ENCODE results near the gene TEX38.

TEX38 gene

GRCh38 chr1:46630719-46631118 is 40.9 kb upstream of the TEX38 start:
- Histone ChIP-seq H3K79me2 (ENCODE audit: low read length) (no peaks in the 10 kb centered on the region), H2AFZ (ENCODE audit: low read depth, low read length) (no peak overlapping the region), H3K27ac (ENCODE audit: low read length) (no peak overlapping the region), H3K27me3 (ENCODE audit: low read depth, low read length) (no peaks in the 10 kb centered on the region), H3K9ac (ENCODE audit: low read length) (no peak overlapping the region), H3K4me2 (ENCODE audit: low read length) (no peak overlapping the region), H3K36me3 (replicated peaks; ENCODE audit: low read depth, low read length) (no peaks in the 10 kb centered on the region), H3K9me3 (ENCODE audit: insufficient read depth, low read length) (no peaks in the 10 kb centered on the region), H3K4me3 (ENCODE audit: low read length) (no peak overlapping the region), H4K20me1 (ENCODE audit: insufficient read depth, low read length) (no peaks in the 10 kb centered on the region), H3K4me1 (ENCODE audit: low read length) (no peaks in the 10 kb centered on the region)
- TF ChIP-seq, protein P1, sequence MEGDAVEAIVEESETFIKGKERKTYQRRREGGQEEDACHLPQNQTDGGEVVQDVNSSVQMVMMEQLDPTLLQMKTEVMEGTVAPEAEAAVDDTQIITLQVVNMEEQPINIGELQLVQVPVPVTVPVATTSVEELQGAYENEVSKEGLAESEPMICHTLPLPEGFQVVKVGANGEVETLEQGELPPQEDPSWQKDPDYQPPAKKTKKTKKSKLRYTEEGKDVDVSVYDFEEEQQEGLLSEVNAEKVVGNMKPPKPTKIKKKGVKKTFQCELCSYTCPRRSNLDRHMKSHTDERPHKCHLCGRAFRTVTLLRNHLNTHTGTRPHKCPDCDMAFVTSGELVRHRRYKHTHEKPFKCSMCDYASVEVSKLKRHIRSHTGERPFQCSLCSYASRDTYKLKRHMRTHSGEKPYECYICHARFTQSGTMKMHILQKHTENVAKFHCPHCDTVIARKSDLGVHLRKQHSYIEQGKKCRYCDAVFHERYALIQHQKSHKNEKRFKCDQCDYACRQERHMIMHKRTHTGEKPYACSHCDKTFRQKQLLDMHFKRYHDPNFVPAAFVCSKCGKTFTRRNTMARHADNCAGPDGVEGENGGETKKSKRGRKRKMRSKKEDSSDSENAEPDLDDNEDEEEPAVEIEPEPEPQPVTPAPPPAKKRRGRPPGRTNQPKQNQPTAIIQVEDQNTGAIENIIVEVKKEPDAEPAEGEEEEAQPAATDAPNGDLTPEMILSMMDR (IDR thresholded peaks at IDR 0.05; ENCODE audit: low read depth, low read length), result no peak

DNA sequence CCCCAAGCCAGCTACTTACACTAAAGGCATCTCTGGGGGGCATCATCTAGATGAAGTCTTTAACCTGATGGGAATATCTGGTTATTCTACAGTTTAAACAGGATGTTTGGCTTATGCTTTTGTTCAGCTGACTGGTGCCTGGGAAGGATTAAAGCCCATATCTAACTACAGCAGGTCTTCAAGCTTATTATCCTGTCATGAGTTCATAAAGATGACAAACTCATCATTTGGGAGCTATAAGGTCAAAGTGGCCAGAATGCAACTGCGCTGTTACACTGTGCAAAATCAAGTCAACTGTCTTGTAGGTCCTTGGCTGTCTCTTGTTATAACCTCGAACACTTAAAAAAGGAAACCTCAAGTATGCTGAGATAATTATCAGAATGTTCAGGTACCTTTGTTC is 36.4 kb upstream of the TEX38 start:
- no peaks in the 10 kb centered on the region for H3K79me2 ChIP-seq (ENCODE audit: low read length)
- TF ChIP-seq EZH2phosphoT487 (IDR thresholded peaks at IDR 0.05; ENCODE audit: low read depth), result no peak
- TF ChIP-seq, protein P1 (IDR thresholded peaks at IDR 0.05; ENCODE audit: low read depth, low read length), result no peak
- H2AFZ ChIP-seq (ENCODE audit: low read depth, low read length), result no peak overlapping the region
- no peak overlapping the region for H3K9ac ChIP-seq (ENCODE audit: low read length)
- H3K4me1 ChIP-seq (ENCODE audit: low read length), result no peaks in the 10 kb centered on the region
- H3K27me3 ChIP-seq (ENCODE audit: low read depth, low read length), result no peaks in the 10 kb centered on the region
- H3K27ac ChIP-seq (ENCODE audit: low read length), result no peak overlapping the region
- H3K4me3 ChIP-seq (ENCODE audit: low read length), result no peak overlapping the region
- no peak overlapping the region for H3K4me2 ChIP-seq (ENCODE audit: low read length)
- H4K20me1 ChIP-seq (ENCODE audit: insufficient read depth, low read length), result no peaks in the 10 kb centered on the region
- no peaks in the 10 kb centered on the region for H3K9me3 ChIP-seq (ENCODE audit: insufficient read depth, low read length)
- H3K36me3 ChIP-seq (replicated peaks; ENCODE audit: low read depth, low read length), result no peaks in the 10 kb centered on the region

GRCh38 chr1:46637444-46638083 is 34.1 kb upstream of the TEX38 start:
- Histone ChIP-seq H3K4me3 (ENCODE audit: low read length) (no peak overlapping the region), H3K79me2 (ENCODE audit: low read length) (no peaks in the 10 kb centered on the region), H4K20me1 (ENCODE audit: insufficient read depth, low read length) (no peaks in the 10 kb centered on the region), H3K27ac (ENCODE audit: low read length) (no peak overlapping the region), H3K9ac (ENCODE audit: low read length) (no peak overlapping the region), H3K27me3 (ENCODE audit: low read depth, low read length) (no peaks in the 10 kb centered on the region), H3K9me3 (ENCODE audit: insufficient read depth, low read length) (no peaks in the 10 kb centered on the region), H3K4me1 (ENCODE audit: low read length) (no peaks in the 10 kb centered on the region), H3K4me2 (ENCODE audit: low read length) (no peak overlapping the region), H2AFZ (ENCODE audit: low read depth, low read length) (no peak overlapping the region), H3K36me3 (replicated peaks; ENCODE audit: low read depth, low read length) (no peaks in the 10 kb centered on the region)
- TF ChIP-seq, protein P1 (IDR thresholded peaks at IDR 0.05; ENCODE audit: low read depth, low read length), result no peak
- no peak for TF ChIP-seq EZH2phosphoT487 (IDR thresholded peaks at IDR 0.05; ENCODE audit: low read depth)

GRCh38 chr1:46638921-46639320 is 32.7 kb upstream of the TEX38 start:
- no peak for TF ChIP-seq EZH2phosphoT487 (IDR thresholded peaks at IDR 0.05; ENCODE audit: low read depth)
- TF ChIP-seq, protein P1 (IDR thresholded peaks at IDR 0.05; ENCODE audit: low read depth, low read length), result no peak
- no peak overlapping the region for H3K4me2 ChIP-seq (ENCODE audit: low read length)
- no peaks in the 10 kb centered on the region for H3K36me3 ChIP-seq (replicated peaks; ENCODE audit: low read depth, low read length)
- H3K27me3 ChIP-seq (ENCODE audit: low read depth, low read length), result no peaks in the 10 kb centered on the region
- no peak overlapping the region for H3K27ac ChIP-seq (ENCODE audit: low read length)
- H2AFZ ChIP-seq (ENCODE audit: low read depth, low read length), result no peak overlapping the region
- H3K9me3 ChIP-seq (ENCODE audit: insufficient read depth, low read length), result no peaks in the 10 kb centered on the region
- H3K4me3 ChIP-seq (ENCODE audit: low read length), result no peak overlapping the region
- no peaks in the 10 kb centered on the region for H4K20me1 ChIP-seq (ENCODE audit: insufficient read depth, low read length)
- no peak overlapping the region for H3K9ac ChIP-seq (ENCODE audit: low read length)
- no peaks in the 10 kb centered on the region for H3K79me2 ChIP-seq (ENCODE audit: low read length)
- H3K4me1 ChIP-seq (ENCODE audit: low read length), result no peaks in the 10 kb centered on the region
